GM19351 (cell line): Measurements from ENCODE around the gene STUB1.

Experiments used
- ATAC-seq: cut with Tn5 transposase; IDR thresholded peaks from one replicate; pipeline ENCODE4 v1.9.1; 2021; ENCODE audit warnings: mild to moderate bottlenecking, moderate library complexity; ENCODE audit not compliant: unreplicated experiment

The STUB1 gene

DNA sequence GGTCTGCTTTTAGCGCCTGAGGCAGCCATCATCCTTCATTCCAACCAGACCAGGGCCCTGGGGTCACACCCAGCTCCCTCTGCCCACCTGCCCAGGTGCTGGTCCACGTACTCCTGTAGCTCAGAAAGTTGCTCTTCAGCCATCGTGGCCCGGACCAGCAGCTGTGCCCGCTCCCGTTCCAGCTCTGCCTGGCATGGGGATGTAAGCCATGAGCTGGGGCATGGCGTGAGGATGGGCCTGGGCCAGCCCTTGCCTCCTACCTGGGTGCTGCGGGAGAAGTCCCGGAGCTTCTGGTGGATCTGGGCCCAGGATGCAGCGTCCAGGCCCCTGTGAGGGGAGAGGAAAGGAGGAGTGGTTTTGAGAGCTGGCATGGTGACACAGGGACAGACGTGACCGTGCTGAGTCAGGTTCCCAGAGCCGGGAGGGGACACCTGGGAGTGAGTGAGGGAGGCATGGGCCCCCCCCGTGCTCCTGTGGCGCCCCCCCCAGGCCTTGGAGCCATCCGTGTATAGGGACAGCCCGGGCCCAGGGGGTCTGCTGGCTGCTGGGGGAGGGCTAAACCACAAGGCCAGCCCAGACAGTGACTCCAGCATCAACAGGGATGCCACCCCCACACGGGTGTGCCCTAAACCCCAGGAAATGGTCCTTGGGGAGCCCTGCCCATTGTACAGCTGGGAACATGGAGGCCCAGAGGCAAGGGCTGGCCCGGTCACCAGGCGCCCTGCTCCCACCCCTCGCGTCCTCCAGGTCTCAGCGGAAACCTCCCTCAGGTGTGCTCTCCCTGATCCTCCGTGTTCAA is 42.8 kb downstream of the STUB1 start:
- ATAC-seq = no peak

DNA sequence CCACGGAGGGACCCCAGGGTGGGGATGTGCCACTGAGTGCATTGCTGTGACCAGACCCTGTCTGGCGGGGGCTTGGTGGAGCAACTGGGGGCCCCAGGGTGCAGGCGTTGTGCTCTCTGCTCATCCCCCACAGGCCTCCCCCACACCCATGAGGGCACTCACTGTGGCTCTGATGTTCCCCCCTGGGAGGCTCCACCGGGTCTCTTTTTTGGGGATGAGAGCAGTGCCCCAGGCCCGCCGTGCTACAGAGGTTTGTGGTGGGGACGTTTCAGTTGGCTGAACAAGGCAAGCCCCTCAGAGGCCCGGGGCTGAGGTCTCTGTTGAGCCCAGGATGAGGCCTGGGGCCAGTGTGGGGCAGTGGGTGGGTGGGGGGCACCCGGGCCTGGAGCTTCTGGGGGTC is 43.5 kb downstream of the STUB1 start:
- ATAC-seq = no peak

DNA sequence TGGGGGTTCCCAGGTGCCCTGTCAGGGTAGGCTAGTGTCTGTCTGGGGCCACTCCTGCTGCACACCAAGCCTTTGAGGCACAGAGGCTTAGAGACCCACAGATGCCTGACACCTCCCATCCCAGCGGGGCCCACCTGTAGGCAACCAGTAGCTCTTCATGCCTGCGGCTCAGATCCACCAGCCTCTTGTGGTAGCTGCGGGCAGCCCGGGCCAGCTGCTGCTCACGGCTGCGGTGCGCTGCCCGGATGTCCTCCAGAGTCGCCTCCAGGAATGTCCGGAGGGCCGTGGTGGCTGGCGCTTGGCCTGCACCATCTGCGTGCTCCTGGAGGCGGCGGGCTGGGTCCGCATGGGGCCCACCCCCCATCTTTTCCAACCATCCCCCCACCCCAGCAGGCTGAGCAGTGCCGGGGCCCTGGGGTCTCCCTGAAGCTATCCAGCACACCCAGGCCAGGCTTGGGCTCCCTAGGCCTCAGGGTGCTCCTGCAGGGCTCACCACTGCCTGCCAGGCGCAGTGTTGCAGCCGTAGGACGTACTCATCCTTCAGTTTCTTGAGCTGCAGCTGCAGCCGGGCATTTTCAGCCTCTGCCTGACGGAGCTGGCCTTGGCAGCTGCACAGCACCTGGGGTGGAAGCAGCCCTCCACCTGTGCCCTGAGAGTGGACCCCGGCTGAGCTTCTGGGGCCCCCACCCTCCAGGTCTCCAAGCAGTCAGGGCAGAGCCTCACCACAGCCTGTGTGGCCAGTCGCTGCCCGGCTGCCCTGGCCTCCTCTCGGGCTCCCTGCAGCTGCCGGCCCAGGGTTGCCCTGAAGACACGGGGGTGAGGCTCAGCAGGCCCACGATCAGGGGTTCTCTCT is 44.2 kb downstream of the STUB1 start:
- no peak for ATAC-seq

DNA sequence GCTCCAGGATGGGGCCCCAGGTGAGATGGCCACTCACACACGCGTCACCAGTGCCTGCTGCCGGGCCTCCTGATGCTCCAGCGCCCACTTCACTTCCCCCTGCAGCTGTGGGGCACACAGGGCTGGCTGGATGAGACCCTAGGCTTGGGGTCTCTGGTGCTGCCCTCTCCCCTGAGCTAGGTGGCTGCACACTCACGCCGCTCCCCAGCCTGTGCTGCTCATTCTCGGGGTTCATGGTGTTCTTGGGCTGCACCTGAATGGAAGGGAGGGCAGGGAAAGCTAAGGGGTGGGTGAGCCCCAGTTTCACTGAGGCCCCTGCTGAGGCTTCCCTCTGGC is 44.8 kb downstream of the STUB1 start:
- ATAC-seq = no peak

DNA sequence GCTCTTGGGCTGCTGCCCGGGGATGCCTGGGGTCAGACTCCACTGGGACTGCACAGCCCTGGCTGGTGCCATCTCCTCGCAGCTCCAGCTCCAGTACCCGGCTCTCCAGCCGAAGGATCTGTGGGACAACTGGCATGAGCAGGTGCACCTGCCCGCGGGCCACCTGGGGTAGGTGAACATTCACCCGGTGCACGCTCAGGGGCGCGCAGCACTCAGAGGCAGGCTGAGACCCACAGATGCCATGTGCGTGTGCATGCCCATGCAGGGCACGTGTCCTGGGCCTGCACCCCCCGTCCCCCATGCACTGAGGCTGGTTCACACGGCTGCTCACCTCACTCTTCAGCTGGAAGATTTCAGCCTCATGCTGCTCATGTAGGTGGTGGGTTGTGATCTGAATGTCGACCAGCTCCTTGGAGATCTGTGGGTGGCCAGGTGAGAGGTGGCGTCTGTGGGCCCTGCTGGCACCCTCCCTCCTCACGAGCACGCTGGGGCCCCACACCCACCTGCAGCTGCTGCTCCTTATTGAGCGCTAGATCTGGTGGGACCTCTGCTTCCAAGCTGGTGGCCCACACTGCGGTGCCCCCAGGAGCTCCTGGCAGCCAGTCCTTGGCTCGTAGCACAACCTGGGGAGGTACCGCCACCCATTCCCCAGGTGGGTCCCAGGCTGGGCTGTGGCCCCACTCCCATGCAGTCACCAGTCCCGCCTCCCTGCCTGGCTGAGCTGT is 45.4 kb downstream of the STUB1 start:
- ATAC-seq = no peak

DNA sequence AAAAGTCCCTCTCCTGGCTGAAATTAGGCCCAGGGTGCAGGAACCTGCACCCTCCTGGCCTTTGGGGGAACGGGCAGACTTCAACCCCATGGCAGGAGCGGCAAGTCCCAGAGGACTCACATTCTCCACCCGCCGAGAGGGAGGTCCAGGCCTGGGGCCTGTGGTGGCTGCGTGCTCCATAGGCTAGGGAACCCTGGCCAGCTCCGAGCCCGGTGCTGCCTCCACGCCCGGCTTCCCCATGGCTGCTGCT is 45.9 kb downstream of the STUB1 start:
- no peak for ATAC-seq

DNA sequence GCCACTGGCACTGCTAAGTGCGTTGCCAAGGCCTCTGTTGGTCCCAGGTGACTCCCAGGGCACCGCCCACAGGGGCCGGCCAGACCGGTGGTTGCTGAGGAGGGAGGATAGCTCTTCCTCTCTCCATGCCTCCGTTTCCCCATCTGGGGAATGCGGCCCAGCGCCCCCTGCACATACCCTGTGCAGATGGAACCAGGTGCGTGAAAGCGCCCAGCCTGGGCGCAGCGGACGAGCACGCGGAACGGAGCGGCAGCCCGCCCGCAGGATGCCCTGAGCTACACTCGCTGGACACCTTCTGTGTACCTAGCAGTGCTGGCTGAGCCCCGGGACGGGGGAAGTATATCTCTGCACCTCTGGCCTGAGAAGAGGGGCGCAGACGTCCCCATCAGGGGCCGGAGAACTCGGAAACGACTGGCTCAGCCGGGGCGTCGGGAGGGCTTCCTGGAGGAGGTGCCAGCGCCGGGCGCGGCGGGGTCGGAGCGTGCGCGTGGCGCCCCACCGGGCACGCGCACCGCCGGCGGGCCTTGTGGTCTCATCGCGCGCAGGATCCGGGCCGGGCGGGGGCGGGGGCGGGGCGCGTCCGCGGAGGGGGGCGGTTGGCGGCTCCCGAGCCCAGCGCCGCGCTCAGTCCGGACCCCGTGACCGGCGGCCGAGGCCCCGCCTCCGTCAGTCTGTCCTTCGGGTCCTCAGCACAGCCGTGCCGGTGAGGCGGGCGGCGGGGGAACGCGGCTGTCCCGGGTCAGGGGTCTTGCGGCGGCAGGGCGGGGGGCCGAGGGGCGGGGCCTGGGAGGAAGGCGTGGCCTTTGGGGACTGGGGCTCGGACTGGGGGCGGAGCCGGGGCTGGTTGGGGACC is 46.5 kb downstream of the STUB1 start, which contains the start of the genes CCDC78 and HAGHL:
TSS of gene CCDC78 (minus strand) at position 6 of the 853 bp plus-strand sequence. CDS start 76 bp downstream, outside the sequence.
TSS of gene HAGHL (plus strand) at position 669 of the 853 bp plus-strand sequence. CDS start 404 bp downstream, outside the sequence.
- peak; percentile 37 for ATAC-seq

DNA sequence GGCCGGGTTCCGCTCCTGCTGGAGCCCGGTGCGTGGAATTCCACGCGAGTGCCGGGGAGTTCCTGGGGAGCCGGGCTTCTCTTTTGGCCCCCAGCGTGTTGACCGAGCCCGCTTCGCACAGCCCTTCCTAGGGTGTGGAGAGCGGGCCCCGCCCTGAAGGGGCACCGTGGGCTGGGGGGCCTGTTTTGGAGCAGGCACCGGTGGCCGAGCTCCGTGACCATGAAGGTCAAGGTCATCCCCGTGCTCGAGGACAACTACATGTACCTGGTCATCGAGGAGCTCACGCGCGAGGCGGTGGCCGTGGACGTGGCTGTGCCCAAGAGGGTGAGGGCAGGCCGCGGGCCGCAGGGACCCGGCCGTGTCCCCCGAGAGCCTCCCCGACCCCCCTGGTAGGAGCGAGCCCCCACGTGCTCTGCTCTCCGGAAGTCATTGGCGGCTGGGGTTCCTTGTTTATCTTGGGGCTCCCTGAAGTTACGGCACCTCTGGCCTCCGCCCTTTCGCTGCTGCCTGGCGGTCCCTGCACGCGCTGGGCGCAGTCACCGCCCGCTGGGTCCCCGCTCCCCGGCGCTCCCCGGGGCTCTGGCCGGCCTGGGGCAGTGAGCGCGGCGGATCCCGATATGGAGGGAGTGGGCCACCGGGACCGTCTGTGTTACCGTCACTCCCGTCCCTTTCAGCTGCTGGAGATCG is 47.2 kb downstream of the STUB1 start:
- ATAC-seq = peak; percentile 14

DNA sequence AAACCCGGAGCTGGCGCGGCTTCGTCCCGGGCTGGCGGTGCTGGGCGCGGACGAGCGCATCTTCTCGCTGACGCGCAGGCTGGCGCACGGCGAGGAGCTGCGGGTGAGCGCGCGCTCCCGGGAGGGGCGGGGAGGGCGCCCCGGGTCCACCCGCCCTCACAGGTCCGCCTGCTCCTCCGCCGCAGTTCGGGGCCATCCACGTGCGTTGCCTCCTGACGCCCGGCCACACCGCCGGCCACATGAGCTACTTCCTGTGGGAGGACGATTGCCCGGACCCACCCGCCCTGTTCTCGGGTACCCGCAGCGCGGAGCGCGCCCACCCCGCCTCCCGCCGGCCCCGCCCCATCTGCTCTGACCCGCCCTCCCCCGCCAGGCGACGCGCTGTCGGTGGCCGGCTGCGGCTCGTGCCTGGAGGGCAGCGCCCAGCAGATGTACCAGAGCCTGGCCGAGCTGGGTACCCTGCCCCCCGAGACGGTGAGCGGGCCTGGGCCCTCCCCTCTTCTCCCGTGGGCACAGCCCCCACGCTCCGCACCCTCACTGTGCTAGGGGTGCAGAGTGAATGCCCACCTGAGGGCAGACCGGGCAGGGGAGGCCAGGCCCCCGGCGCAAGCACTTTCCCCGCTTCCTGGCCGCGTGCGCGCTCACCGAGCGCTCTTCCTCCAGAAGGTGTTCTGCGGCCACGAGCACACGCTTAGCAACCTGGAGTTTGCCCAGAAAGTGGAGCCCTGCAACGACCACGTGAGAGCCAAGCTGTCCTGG is 48.1 kb downstream of the STUB1 start:
- no peak for ATAC-seq

DNA sequence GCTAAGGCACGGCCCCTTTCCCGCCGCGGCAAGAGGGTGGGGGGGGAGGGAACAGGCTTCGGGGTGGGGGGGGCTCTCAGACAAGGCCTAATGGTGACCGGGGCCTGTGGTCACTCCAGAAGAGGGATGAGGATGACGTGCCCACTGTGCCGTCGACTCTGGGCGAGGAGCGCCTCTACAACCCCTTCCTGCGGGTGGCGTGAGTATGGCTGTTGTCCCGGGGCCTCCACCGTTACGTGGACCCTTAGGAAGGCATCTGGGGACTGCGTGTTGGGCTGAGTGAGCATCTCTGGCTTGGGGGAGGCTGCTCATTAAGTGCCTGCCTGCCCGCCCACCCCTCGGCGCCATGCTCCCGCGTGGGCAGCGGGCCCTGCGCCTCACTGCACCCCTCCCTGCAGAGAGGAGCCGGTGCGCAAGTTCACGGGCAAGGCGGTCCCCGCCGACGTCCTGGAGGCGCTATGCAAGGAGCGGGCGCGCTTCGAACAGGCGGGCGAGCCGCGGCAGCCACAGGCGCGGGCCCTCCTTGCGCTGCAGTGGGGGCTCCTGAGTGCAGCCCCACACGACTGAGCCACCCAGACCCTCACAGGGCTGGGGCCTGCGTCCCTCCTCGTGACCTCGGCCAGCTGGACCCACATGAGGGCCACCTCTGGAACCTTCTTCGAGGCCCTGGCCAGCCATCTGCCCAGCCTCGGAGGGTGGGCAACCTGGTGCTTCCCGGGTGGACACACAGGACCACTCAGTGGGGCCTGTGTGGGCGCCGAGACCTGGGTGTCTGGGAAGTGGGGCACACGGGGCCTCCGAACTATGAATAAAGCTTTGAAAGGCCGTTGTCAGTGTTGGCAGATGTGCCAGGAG is 48.9 kb downstream of the STUB1 start:
- ATAC-seq = no peak

DNA sequence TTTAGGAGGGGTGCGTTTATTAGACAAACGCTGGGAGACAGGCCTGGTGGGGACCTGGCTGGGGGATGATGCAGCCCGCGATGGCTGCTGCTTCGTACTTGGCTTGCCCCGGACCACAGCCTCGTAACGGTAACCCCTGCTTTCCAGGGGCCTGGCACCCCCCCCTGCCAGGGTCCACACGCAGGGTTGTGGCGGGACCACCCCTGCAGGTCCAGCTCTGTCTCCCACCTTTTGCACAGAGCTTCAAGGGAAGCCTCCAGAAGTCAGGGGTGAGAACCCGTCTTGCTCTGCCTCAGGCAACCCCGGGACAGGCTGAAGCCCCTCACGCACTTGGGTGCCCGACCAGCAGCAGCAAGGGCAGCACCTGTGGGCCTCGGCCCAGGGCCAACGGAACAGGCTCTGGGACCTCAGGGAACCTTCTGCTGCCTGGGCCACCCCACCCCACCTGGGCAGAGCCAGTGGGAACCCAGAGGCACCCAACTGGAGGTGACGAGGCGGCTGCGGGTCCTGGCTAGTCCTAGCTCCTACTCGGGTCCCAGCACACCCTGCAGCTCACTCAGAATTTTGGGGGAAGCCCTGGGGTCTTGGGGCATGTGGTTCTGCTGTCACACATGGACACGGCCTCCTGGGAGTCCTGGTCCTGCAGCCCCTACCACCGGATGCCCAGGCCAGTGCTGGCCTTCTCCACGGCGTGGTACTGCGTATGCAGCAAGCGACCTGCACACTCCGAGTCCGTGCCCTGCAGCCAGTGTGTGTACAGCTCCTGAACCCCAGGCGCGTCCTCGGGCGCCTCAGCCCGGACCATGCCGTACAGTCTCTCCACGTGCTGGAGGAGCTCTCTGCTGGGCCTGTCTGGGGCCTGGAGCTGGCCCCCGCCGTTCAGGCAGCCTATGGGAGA is 49.8 kb downstream of the STUB1 start:
- no peak for ATAC-seq

DNA sequence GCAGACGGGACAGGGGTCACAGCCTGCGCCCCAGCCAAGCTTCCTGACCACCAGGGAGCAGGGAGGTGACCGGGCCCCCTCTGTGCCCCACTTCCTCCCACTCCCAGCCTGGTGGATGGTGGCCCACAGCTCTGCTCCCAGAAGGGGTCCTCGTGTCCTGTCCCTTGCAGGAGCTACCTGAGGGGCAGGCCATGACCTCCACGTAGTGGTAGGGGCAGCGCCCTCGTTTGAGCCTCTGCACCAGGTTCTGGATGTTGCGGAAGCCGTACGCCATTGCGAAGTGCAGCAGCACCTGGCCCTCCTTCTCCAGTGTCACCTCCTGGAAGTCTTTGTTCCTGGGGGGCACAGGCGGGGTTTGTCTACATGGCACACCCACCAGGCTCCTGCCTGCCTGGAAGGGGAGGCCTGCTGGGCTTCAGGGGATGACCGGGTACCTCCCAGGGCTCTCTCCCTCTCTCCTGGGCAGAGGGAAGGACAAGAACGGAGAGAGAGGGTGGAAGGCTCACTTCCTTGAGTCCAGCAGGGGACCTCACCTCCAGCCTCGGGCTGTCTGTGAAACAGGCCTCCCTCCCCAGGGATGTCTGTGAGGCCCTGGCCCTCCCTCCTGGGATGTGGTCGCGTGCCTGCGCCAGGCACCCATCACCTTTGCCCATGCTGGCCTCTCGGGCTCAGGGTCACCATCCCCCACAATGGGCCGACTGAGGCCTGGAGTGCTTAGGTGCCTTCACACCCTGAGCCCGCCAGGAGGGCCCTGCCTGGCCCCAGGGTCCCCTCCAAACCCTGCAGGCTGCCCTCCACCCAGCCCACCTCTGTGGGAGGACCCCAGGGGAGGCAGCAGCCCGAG is 50.7 kb downstream of the STUB1 start:
- no peak for ATAC-seq

DNA sequence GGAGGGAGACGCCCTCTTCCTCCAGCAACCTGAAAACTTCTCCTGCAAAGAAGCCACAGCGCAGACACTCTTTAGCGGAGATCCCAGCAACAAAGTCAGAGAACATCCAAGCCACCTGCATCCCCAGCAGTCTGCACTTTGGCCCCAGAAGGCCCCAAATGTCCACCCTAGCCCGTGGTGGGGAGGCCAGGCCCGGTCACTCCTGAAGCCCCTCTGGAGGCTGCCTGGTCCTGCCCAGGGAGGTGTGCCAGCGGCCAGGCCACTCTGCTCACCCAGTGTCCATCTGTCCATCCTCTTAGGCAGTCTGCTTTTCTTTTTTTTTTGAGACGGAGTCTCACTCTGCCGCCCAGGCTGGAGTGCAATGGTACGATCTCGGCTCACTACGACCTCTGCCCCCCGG is 52.1 kb downstream of the STUB1 start:
- ATAC-seq = no peak
